ENCODE results near the gene MTA1. TPM values are rescaled to one million over a fixed set of nuclear protein-coding genes. Genes with fewer than 3 reads are reported as not detected.

MTA1 gene
- total and polyA plus RNA-seq, 2 experiments from 2014 or later: 110 to 208 TPM

GRCh38 chr14:105499256-105500035 is 79.8 kb downstream of the MTA1 start:
- no peak overlapping the region for H3K4me3 ChIP-seq
- H3K4me1 ChIP-seq (ENCODE audit: low read depth): no peaks in the 10 kb centered on the region
- H3K27ac ChIP-seq: no peak overlapping the region
- H3K27me3 ChIP-seq: no peaks in the 10 kb centered on the region
- TF ChIP-seq CTCF (IDR thresholded peaks at IDR 0.05; ENCODE audit: low read depth, low read length): no peak
- no peak for DNase-seq (ENCODE audit: low read depth in 1 of 2, low spot score in 1 of 2)
- no peaks in the 10 kb centered on the region for H3K36me3 ChIP-seq
- H3K9me3 ChIP-seq (ENCODE audit: low read depth): no peaks in the 10 kb centered on the region

GRCh38 chr14:105500036-105500725 is 80.6 kb downstream of the MTA1 start:
- Histone ChIP-seq H3K4me1 (ENCODE audit: low read depth) (no peaks in the 10 kb centered on the region), H3K9me3 (ENCODE audit: low read depth) (no peaks in the 10 kb centered on the region), H3K36me3 (no peaks in the 10 kb centered on the region), H3K27ac (peak overlapping the region; percentile 48), H3K27me3 (no peaks in the 10 kb centered on the region), H3K4me3 (no peak overlapping the region)
- TF ChIP-seq CTCF (IDR thresholded peaks at IDR 0.05; ENCODE audit: low read depth, low read length): no peak
- no peak for DNase-seq (ENCODE audit: low read depth in 1 of 2, low spot score in 1 of 2)

- Histone ChIP-seq H3K9me3 (ENCODE audit: low read depth) (no peaks in the 10 kb centered on the region), H3K4me3 (no peak overlapping the region), H3K27ac (no peak overlapping the region), H3K4me1 (ENCODE audit: low read depth) (no peaks in the 10 kb centered on the region), H3K36me3 (no peaks in the 10 kb centered on the region), H3K27me3 (no peaks in the 10 kb centered on the region)
- DNase-seq (ENCODE audit: low read depth in 1 of 2, low spot score in 1 of 2): no peak
- no peak for TF ChIP-seq CTCF (IDR thresholded peaks at IDR 0.05; ENCODE audit: low read depth, low read length)
Observed at GRCh38 chr14:105500726-105501101, 81.1 kb downstream of the MTA1 start.

- Histone ChIP-seq H3K36me3 (no peaks in the 10 kb centered on the region), H3K4me3 (no peak overlapping the region), H3K27me3 (no peaks in the 10 kb centered on the region), H3K4me1 (ENCODE audit: low read depth) (no peaks in the 10 kb centered on the region), H3K27ac (no peak overlapping the region), H3K9me3 (ENCODE audit: low read depth) (no peaks in the 10 kb centered on the region)
- DNase-seq (ENCODE audit: low read depth in 1 of 2, low spot score in 1 of 2): no peak
- no peak for TF ChIP-seq CTCF (IDR thresholded peaks at IDR 0.05; ENCODE audit: low read depth, low read length)
Observed at GRCh38 chr14:105501504-105502291, 82.1 kb downstream of the MTA1 start.

- no peak for TF ChIP-seq CTCF (IDR thresholded peaks at IDR 0.05; ENCODE audit: low read depth, low read length)
- H3K4me3 ChIP-seq: no peak overlapping the region
Observed at GRCh38 chr14:105502446-105503295, 83.0 kb downstream of the MTA1 start.

More at GRCh38 chr14:105502446-105503295, 83.0 kb downstream of the MTA1 start:
- no peak overlapping the region for H3K27ac ChIP-seq
- no peak for DNase-seq (ENCODE audit: low read depth in 1 of 2, low spot score in 1 of 2)
- no peaks in the 10 kb centered on the region for H3K4me1 ChIP-seq (ENCODE audit: low read depth)
- H3K27me3 ChIP-seq: no peaks in the 10 kb centered on the region
- no peaks in the 10 kb centered on the region for H3K36me3 ChIP-seq
- H3K9me3 ChIP-seq (ENCODE audit: low read depth): no peaks in the 10 kb centered on the region

Data from cardiac muscle cell (in vitro differentiated cells and primary cell).